ENCODE results near the gene SLC38A11. TPM values are rescaled to one million over a fixed set of nuclear protein-coding genes. Genes with fewer than 3 reads are reported as not detected.

The SLC38A11 gene
- polyA plus RNA-seq, 3 donors = 0.07 TPM; not detected in 2

- intact Hi-C loops (cut with micrococcal nuclease) = no loop called here
- Mint-ChIP-seq H3K36me3 (no peaks in the 10 kb centered on the region), H3K27ac (no peak overlapping the region), H3K4me1 (peaks cover 15% of the 10 kb centered on the region), H3K27me3 (ENCODE audit: low read depth in 3 of 3) (peaks cover 0 to 9% (median 7%) of the 10 kb centered on the region in 3 donors), H3K9me3 (peaks cover 0 to 2% (median 0%) of the 10 kb centered on the region in 7 donors), H3K4me3 (no peak overlapping the region)
- no peaks in the 10 kb centered on the region for H3K79me2 ChIP-seq (ENCODE audit: insufficient read depth, low read length)
- no peak overlapping the region for H3K4me3 ChIP-seq (replicated peaks in 1 of 3; ENCODE audit: low read depth in 2 of 3, low read length in 3 of 3)
- DNase-seq = no peak
- TF ChIP-seq, protein P1, sequence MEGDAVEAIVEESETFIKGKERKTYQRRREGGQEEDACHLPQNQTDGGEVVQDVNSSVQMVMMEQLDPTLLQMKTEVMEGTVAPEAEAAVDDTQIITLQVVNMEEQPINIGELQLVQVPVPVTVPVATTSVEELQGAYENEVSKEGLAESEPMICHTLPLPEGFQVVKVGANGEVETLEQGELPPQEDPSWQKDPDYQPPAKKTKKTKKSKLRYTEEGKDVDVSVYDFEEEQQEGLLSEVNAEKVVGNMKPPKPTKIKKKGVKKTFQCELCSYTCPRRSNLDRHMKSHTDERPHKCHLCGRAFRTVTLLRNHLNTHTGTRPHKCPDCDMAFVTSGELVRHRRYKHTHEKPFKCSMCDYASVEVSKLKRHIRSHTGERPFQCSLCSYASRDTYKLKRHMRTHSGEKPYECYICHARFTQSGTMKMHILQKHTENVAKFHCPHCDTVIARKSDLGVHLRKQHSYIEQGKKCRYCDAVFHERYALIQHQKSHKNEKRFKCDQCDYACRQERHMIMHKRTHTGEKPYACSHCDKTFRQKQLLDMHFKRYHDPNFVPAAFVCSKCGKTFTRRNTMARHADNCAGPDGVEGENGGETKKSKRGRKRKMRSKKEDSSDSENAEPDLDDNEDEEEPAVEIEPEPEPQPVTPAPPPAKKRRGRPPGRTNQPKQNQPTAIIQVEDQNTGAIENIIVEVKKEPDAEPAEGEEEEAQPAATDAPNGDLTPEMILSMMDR (IDR thresholded peaks at IDR 0.05) = no peak
- no peaks in the 10 kb centered on the region for H3K27me3 ChIP-seq (ENCODE audit: control insufficient read depth in 2 of 2, insufficient read depth in 2 of 2, low read length in 2 of 2)
- no peak overlapping the region for H3K4me2 ChIP-seq (replicated peaks; ENCODE audit: extremely low read depth, low read length, poor library complexity, severe bottlenecking)
- no CpG with 5 or more reads among the region's 2 CpGs for WGBS (ENCODE audit: insufficient coverage)
- no peaks in the 10 kb centered on the region for H4K20me1 ChIP-seq (ENCODE audit: insufficient read depth, low read length)
- H3K4me1 ChIP-seq (ENCODE audit: control insufficient read depth in 1 of 2, insufficient read depth in 2 of 2, low read length in 2 of 2) = peaks cover 4 to 21% of the 10 kb centered on the region in 2 donors
- no peak overlapping the region for H3K27ac ChIP-seq (ENCODE audit: low read depth in 1 of 2, low read length in 2 of 2)
- H3K9ac ChIP-seq (ENCODE audit: insufficient read depth, low read length, poor library complexity, severe bottlenecking) = no peak overlapping the region
- no peaks in the 10 kb centered on the region for H3K9me3 ChIP-seq (replicated peaks in 1 of 2; ENCODE audit: control insufficient read depth in 1 of 2, insufficient read depth in 1 of 2, low read length in 2 of 2)
- no peaks in the 10 kb centered on the region for H3K36me3 ChIP-seq (replicated peaks in 1 of 2; ENCODE audit: control insufficient read depth in 1 of 2, insufficient read depth in 2 of 2, low read length in 2 of 2)
- H2AFZ ChIP-seq (ENCODE audit: insufficient read depth, low read depth, low read length, poor library complexity, severe bottlenecking) = no peak overlapping the region
These were observed 109.0 kb downstream of the SLC38A11 start for GRCh38 chr2:164846276-164846675.

Small RNA genes within 50 kb of the gene (small RNA-seq; reads per million reads assigned to genes)
- not detected for gene RNA5SP110 (ENCODE audit: insufficient read length, low read depth)
- gene RNA5SP111 (ENCODE audit: insufficient read length, low read depth) = not detected

Other genes starting within 250 kb of the SLC38A11 start
- gene COBLL1, start 113.7 kb downstream of the SLC38A11 start, polyA plus RNA-seq = under 1 TPM; 0.18 to 0.54 (median 0.24) TPM
- gene SCN3A, start 248.5 kb upstream of the SLC38A11 start, polyA plus RNA-seq = under 1 TPM in 1 of 3 donors, not detected in 2; 0.03 TPM